NCI-H187 treated with DMSO at 0.1 percent for 48 hours (cell line): ENCODE measurements around the gene RNF166.

Source experiments
- DNase-seq: peaks from one replicate; lab custom pipeline; 2025; lab: John Stamatoyannopoulos, UW

Gene RNF166

DNA sequence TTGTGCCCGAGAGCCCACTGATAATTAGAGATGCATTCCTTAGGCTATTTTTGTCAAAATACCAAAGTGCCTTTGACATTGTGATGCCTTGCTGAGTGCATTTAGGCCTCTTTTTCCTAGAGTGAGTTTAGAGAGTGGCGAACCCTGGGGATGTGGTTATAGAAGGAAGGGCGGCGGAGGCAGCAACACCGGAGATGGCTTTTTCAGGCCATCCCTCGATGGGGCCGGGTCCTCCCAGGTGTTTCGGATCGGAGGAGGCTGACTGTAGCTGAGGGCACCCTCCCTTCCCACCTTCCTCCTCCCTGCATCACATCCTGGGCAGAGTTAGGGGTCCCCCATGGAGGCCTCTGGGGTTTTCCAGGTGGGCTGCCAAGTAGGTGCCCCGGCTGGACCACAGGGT, 13.3 kb downstream of the RNF166 start:
- no peak for DNase-seq

- no peak for DNase-seq
Observed at GRCh38 chr16:88691924-88692560, 14.2 kb downstream of the RNF166 start.

DNA sequence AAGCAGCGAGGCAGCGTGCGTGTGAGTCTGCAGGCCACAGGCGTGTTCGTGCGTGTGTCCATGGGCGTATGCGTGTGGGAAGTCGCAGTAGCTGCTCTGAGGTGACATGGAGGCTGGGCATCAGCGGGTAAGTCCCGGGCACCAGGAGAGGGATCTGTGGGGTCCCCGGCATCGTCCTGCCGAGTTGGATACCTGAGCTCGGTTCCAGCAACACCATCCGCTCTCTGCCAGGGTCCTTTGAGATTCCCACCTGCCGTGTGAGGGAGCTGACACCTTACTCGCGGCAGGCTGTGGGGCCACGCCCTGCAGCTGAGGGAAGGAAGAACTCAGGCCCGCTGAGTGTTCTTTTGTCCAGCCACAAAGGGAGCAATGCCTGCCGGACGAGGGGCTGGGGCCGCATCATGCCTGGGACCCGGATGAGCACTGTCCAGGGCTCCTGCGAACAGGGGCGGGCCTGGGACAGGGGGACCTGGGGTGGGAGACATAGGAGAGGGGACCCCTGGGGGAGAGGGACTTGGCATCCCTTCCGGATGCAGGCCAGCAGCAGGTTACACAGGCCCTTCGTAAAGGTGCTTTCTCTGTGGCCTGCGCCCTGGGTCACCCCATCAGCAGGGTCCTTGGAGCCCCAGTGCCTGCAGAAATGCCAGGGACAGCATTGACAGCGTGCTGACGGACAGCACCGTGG, 14.9 kb downstream of the RNF166 start:
- no peak for DNase-seq

DNA sequence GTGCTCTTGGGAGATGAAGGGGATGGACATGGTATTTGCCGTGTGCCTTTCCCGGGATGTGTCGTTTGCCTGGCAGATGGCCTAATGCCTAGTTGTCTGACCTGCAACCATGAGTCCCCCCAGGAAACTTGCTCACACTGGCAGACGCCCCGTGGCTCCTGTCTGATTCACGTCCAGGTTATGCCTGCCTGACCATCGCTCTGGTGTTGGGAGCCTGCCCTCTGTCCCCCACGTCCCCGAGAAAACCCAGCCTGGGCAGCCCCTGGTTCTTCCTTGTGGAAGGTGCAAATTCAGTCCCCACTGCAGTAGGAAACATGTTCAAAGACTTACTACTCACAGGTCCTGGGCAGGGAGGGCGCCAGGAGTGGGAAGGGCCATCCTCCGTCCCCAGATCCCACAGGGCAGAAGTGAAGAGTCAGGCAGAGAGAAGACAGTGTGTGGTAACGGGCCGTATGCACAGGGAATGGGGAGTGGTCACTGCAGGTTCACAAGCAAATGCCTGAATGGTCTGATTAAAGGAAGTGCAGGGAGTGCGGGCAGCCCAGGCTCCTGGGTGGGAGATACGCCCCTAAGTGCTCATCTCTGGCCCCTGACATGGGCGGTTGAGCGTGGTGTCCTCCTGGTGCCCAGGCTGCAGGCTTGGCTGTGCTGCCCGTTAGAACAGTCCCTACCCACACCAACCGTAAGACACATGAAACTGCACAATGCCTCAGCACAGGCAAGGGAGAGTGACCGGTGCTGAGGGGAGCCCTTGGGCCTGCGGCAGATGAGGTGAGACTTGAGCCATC, 15.7 kb downstream of the RNF166 start:
- no peak for DNase-seq

- peak; percentile 68 for DNase-seq
Observed at GRCh38 chr16:88688013-88688778, 18.0 kb downstream of the RNF166 start.

- no peak for DNase-seq
Observed at GRCh38 chr16:88687676-88688012, 18.6 kb downstream of the RNF166 start.

DNA sequence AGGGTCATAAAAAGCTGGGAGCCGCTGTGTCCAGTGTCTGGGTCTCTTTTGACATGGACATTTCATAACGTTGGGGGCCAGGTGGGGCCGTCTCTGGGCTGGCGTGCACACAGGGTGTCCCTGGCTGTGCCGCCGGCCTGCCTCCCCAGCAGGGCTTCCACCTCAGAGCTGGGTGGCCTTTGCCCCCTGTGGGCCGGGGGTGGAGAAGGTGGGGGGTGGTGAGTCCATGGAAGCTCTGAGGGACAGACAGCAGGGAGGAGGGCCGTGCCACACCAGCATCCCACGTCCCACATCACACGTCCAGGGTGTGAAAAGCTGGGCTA, 19.0 kb downstream of the RNF166 start:
- no peak for DNase-seq

GRCh38 chr16:88686439-88687253, 19.6 kb downstream of the RNF166 start, which contains the start of gene SNAI3:
Gene SNAI3 (minus strand): TSS chr16:88686507. CDS start chr16:88686406, 101 bp downstream.
- no peak for DNase-seq

GRCh38 chr16:88686062-88686438, 20.2 kb downstream of the RNF166 start:
- no peak for DNase-seq

GRCh38 chr16:88685156-88686061, 20.8 kb downstream of the RNF166 start:
- DNase-seq, result no peak

- DNase-seq, result no peak
Observed at GRCh38 chr16:88684569-88685155, 21.5 kb downstream of the RNF166 start.

DNA sequence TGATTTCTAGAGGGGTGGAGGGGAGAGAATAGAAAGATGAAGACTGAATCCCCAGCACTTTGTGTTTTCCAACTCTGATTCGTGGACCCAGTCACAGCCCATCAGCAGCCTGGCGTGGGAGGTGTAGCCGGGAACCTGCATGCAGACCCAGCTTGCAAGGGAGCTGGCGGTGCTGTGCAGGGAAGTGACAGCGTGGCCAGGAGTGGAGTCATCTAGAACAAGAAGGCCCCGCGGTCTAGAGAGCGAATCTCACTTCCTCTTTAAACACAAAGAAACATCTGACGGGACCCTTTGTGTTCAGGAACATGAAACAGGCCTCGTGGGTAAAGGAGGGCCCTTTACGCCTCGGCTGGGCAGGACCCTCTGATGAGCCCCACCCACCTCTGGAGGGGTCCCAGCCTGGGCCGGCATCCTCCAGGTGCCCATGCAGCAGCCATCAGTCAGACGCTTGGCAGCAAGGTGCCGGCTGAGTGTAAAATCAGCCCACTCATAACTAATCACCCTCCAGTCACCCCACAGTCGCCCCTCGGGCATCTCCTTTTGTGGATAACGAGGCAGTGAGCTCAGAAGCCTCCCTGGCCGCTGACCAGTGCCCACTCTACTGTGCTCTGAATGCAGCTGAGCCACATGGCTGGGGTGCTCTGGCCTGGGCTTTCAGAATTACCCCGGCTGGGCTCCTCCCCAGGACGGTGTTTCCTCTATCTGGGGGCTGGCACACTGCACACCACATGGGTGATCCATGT, 24.3 kb downstream of the RNF166 start:
- no peak for DNase-seq

DNA sequence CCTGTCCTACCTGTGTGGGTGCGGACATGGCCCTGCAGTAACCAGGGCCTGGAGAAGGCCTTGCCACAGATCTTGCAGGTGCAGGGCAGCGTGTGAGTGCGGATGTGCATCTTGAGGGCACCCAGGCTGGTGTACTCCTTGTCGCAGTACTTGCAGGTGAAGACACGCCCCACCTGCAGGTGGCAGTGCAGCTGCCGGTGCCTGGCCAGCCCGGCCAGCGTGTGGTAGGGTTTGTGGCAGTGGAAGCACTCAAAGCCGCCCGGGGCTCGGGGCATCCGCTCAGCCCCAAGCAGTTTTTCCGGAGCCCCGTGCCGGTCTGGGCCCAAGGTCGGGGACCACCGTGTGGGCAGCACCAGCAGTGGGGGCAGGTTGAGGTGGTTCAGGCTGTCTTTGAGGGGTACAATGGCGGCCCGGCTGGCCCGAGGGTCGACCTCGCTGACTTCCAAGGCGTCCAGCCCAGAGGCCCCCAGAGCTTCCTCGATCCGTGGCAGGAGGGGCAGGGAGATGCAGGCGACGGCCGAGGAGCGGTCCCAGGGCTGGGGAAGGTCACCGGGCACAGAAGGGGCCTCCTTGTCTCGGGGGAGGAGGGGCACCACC, 25.0 kb downstream of the RNF166 start:
- DNase-seq, result no peak

GRCh38 chr16:88680554-88681083, 25.6 kb downstream of the RNF166 start:
- no peak for DNase-seq

- DNase-seq, result no peak
Observed at GRCh38 chr16:88678224-88678979, 27.8 kb downstream of the RNF166 start.

GRCh38 chr16:88677721-88678120, 28.5 kb downstream of the RNF166 start:
- no peak for DNase-seq

GRCh38 chr16:88676502-88677242, 29.5 kb downstream of the RNF166 start:
- no peak for DNase-seq
